Prostate gland (tissue), 2 donors: ENCODE measurements around the gene TJP1. TPM values are rescaled to one million over a fixed set of nuclear protein-coding genes. Genes with fewer than 3 reads are reported as not detected.
"Not testable (repeated sequence)": the region's sequence is repeated elsewhere in the genome, so short reads cannot be mapped to it uniquely, and the experiment has no call there.

Source experiments
- DNase-seq: peaks from one replicate; pipeline ENCODE4 v3.0.0-alpha.2; 2019; ENCODE audit warnings: low spot score
- H3K27ac ChIP-seq, 2 donors: fragments of 200-600 bp; sonication (generic); 2 replicates each; pipeline ENCODE4 v1.5.1; 2017 to 2019
- H3K27me3 ChIP-seq: fragments of 200-600 bp; sonication (generic); replicated peaks from 2 replicates; pipeline ENCODE4 v1.5.1; 2019; ENCODE audit not compliant: insufficient read depth
- H3K36me3 ChIP-seq, 2 donors: fragments of 200-600 bp; sonication (generic); 1 replicate in 1 of 2; 2 replicates in 1 of 2; pipeline versions ENCODE4 v1.5.1 to v1.8.1; 2017 to 2019
- H3K4me1 ChIP-seq: fragments of 200-600 bp; sonication (generic); replicated peaks from 2 replicates; pipeline ENCODE4 v1.5.1; 2019
- H3K4me3 ChIP-seq, 2 donors: fragments of 200-600 bp; sonication (generic); 2 replicates each; pipeline ENCODE4 v1.5.1; 2017 to 2019
- H3K9me3 ChIP-seq: fragments of 200-600 bp; sonication (generic); 2 replicates; pipeline ENCODE4 v1.5.1; 2017
- POLR2A ChIP-seq: fragments of 450-650 bp; IDR thresholded peaks from one replicate; pipeline ENCODE4 v1.6.1; 2016; ENCODE audit warnings: antibody characterized with exemption, mild to moderate bottlenecking
- POLR2AphosphoS5 ChIP-seq: sonication (generic); formaldehyde crosslinking; IDR thresholded peaks from one replicate; pipeline ENCODE4 v1.6.1; 2017; ENCODE audit warnings: antibody characterized with exemption
- WGBS: methylation state at CpG from one replicate; pipeline ENCODE4 v1.1.5; 2018; 5-methylcytosine and 5-hydroxymethylcytosine counted together
- intact Hi-C: fragments of 100-400 bp; cut with DNase I; formaldehyde crosslinking; loops from one replicate; pipeline ENCODE4 v1.14.2; 2022
- total RNA-seq, 2 donors: library from RNA; depleted of rRNA; stranded (reverse); fragments of >200 nt; gene quantifications; one replicate each; pipeline ENCODE4 v1.1.0, GENCODE V29; 2016
- TF ChIP-seq, protein P1 (sequence below), 4 experiments: fragments of 200-600 bp in 2 of 4; fragments of 450-650 bp in 2 of 4; sonication (generic) in 2 of 4; IDR thresholded peaks; 1 replicate in 3 of 4; 2 replicates in 1 of 4; pipeline ENCODE4 v1.5.1; 2016 to 2019; ENCODE audit warnings: antibody characterized with exemption in 4 of 4, mild to moderate bottlenecking in 2 of 4, moderate library complexity in 2 of 4

Gene TJP1
- total RNA-seq, 2 donors from 2014 or later = 88.4 to 216 TPM

GRCh38 chr15:29666241-29666640 is 156.0 kb downstream of the TJP1 start:
- WGBS = 94% methylated on average over 3 of the region's 3 CpGs

GRCh38 chr15:29665444-29666003 is 156.7 kb downstream of the TJP1 start:
- WGBS = 48% methylated on average over 13 of the region's 13 CpGs
- no peaks in the 10 kb centered on the region for H3K36me3 ChIP-seq
- H3K27me3 ChIP-seq = no peaks in the 10 kb centered on the region
- TF ChIP-seq POLR2A (no peak), POLR2AphosphoS5 (no peak)
- TF ChIP-seq, protein P1, sequence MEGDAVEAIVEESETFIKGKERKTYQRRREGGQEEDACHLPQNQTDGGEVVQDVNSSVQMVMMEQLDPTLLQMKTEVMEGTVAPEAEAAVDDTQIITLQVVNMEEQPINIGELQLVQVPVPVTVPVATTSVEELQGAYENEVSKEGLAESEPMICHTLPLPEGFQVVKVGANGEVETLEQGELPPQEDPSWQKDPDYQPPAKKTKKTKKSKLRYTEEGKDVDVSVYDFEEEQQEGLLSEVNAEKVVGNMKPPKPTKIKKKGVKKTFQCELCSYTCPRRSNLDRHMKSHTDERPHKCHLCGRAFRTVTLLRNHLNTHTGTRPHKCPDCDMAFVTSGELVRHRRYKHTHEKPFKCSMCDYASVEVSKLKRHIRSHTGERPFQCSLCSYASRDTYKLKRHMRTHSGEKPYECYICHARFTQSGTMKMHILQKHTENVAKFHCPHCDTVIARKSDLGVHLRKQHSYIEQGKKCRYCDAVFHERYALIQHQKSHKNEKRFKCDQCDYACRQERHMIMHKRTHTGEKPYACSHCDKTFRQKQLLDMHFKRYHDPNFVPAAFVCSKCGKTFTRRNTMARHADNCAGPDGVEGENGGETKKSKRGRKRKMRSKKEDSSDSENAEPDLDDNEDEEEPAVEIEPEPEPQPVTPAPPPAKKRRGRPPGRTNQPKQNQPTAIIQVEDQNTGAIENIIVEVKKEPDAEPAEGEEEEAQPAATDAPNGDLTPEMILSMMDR (IDR thresholded peaks at IDR 0.05) = no peak
- no peak overlapping the region for H3K27ac ChIP-seq
- no peak overlapping the region for H3K4me3 ChIP-seq
- intact Hi-C loops = no loop called here
- DNase-seq = no peak
- no peaks in the 10 kb centered on the region for H3K4me1 ChIP-seq
- no peaks in the 10 kb centered on the region for H3K9me3 ChIP-seq

More at GRCh38 chr15:29666241-29666640, 156.0 kb downstream of the TJP1 start:
- H3K9me3 ChIP-seq = no peaks in the 10 kb centered on the region
- no peak for DNase-seq
- intact Hi-C loops = no loop called here
- H3K36me3 ChIP-seq = no peaks in the 10 kb centered on the region
- H3K4me1 ChIP-seq = no peaks in the 10 kb centered on the region
- TF ChIP-seq POLR2A (no peak), POLR2AphosphoS5 (no peak)
- TF ChIP-seq, protein P1 (IDR thresholded peaks at IDR 0.05) = no peak
- H3K27ac ChIP-seq = no peak overlapping the region
- no peak overlapping the region for H3K4me3 ChIP-seq
- no peaks in the 10 kb centered on the region for H3K27me3 ChIP-seq

DNA sequence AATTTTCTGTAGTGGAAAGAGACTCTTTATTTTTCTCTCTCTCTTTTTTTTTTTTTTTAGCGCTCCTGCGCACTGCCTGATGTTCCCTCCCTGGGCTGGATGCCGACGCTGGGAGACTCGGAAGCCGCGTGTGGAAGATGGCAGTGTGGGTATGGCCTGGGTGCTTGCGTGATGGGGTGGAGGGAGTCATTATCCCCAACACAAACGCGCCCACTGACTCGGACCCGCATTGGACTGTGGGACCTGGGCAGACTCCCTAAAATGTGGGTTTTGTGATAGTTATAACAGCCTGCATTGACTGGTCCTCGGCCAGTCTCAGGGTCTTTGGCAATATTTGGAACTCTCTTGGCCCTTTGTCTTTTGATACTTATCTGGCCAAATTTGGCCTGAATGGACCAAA is 157.9 kb downstream of the TJP1 start:
- intact Hi-C loops = no loop called here
- Histone ChIP-seq H3K4me3 (no peak overlapping the region), H3K36me3 (no peaks in the 10 kb centered on the region), H3K9me3 (no peaks in the 10 kb centered on the region), H3K27ac (no peak overlapping the region), H3K4me1 (no peaks in the 10 kb centered on the region), H3K27me3 (no peaks in the 10 kb centered on the region)
- WGBS = 63% methylated on average over 13 of the region's 13 CpGs
- no peak for DNase-seq
- TF ChIP-seq POLR2AphosphoS5 = no peak
- TF ChIP-seq, protein P1 (IDR thresholded peaks at IDR 0.05) = no peak
- no peak for TF ChIP-seq POLR2A

DNA sequence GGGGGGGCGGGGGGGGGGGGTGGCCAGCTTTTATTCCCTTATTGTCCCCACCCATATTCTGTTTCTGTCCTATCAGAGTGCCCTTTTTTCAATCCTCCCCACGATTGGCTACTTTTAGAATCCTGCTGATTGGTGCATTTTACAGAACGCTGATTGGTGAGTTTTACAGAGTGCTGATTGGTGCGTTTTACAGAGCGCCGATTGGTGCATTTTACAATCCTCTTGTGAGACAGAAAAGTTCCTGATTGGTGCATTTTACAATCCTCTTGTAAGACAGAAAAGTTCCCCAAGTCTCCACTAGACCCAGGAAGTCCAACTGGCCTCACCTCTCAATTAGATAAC is 164.8 kb downstream of the TJP1 start:
- H3K4me3 ChIP-seq, H3K27me3 ChIP-seq, H3K4me1 ChIP-seq, intact Hi-C loops, DNase-seq, H3K36me3 ChIP-seq, H3K27ac ChIP-seq, H3K9me3 ChIP-seq: not testable (repeated sequence)
- WGBS = 96% methylated on average over 6 of the region's 6 CpGs

- Histone ChIP-seq H3K27ac (no peak overlapping the region), H3K9me3 (no peaks in the 10 kb centered on the region), H3K4me3 (no peak overlapping the region), H3K36me3 (no peaks in the 10 kb centered on the region), H3K4me1 (no peaks in the 10 kb centered on the region), H3K27me3 (no peaks in the 10 kb centered on the region)
- WGBS = 68% methylated on average over 33 of the region's 33 CpGs
- TF ChIP-seq POLR2A = no peak
- no peak for TF ChIP-seq POLR2AphosphoS5
- TF ChIP-seq, protein P1 (IDR thresholded peaks at IDR 0.05) = no peak
- intact Hi-C loops = no loop called here
- peak; percentile 32 for DNase-seq
Observed at GRCh38 chr15:29656636-29657475, 165.4 kb downstream of the TJP1 start.
